ENCODE measurements around the gene ALDH16A1. TPM values are rescaled to one million over a fixed set of nuclear protein-coding genes. Genes with fewer than 3 reads are reported as not detected.

The ALDH16A1 gene
- polyA plus RNA-seq, 1 donor from 2014 or later, result 67.5 TPM

DNA sequence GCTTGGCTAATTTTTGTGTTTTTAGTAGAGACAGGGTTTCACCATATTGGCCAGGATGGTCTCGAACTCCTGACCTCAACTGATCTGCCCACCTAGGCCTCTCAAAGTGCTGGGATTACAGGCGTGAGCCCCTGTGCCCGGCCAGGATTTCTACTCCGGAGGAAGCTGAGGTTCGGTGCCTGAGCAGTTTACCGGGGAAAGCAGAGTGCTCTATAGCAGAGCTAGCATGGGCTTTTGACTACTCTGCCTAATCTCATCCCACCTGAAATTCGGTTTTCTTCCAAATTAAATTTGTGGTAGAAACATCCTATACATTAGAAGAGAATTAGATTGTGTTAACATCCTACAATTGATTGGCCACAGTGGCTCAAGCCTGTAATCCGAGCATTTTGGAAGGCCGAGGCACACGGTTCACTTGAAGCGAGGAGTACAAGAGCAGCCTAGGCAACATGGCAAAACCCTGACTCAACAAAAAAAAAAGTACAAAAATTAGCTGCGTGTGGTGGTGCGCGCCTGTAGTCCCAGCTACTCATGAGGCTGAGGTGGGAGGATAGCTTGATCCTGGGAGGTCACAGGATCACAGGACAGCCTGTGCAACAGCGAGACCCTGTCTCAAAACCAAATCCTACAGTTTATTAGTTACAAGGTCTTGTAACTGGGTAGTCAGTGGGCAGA lies 36.0 kb downstream of the ALDH16A1 start:
- H3K4me1 Mint-ChIP-seq, result peaks cover 21 to 26% (median 24%) of the 10 kb centered on the region in 3 donors
- peaks cover 8% of the 10 kb centered on the region for H3K36me3 Mint-ChIP-seq
- peaks cover 0 to 2% (median 0%) of the 10 kb centered on the region in 3 donors for H3K9me3 Mint-ChIP-seq
- peak overlapping the region; percentile 82 to 99 (median 97) for H3K4me3 Mint-ChIP-seq
- H3K27me3 Mint-ChIP-seq, result no peaks in the 10 kb centered on the region
- H3K27ac Mint-ChIP-seq, result peak overlapping the region; percentile 92 to 98 (median 97)

GRCh38 chr19:49489601-49490167 lies 36.7 kb downstream of the ALDH16A1 start:
- H3K27ac Mint-ChIP-seq, result peak overlapping the region; percentile 92 to 98 (median 97)
- peaks cover 0 to 2% (median 0%) of the 10 kb centered on the region in 3 donors for H3K9me3 Mint-ChIP-seq
- H3K4me1 Mint-ChIP-seq, result peaks cover 21 to 26% (median 24%) of the 10 kb centered on the region in 3 donors
- peaks cover 8% of the 10 kb centered on the region for H3K36me3 Mint-ChIP-seq
- H3K4me3 Mint-ChIP-seq, result peak overlapping the region; percentile 82 to 99 (median 97)
- no peaks in the 10 kb centered on the region for H3K27me3 Mint-ChIP-seq

DNA sequence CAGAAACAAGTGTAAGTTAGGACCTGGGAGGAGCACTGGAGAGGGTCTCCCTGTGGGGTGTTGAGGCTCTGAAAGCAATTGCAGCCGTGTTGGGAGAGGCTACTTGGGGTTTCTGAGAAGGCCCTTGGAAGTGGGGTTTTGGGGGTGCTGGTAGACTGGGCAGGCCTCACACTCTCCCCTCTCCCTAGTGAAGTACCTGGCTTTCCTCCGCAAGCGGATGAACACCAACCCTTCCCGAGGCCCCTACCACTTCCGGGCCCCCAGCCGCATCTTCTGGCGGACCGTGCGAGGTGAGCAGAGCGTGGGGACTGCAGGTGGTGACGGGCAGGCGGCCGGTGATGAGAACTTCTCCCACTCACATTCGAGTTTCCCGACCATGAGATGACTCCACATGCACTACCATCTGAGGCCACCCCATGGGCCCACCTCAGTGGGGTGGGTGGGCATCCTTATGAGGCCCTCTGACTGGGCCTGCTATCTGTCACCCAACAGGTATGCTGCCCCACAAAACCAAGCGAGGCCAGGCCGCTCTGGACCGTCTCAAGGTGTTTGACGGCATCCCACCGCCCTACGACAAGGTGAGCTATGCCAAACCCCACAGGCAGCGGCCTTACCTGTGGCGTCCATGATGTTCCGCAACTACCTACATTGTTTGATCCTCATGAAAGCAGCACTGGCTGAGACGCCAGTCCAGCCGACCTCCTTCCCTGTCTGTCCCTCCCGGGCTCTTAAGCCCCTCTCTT lies 37.4 kb downstream of the ALDH16A1 start:
- H3K27ac Mint-ChIP-seq, result peak overlapping the region; percentile 92 to 98 (median 97)
- H3K4me3 Mint-ChIP-seq, result peak overlapping the region; percentile 82 to 99 (median 97)
- H3K9me3 Mint-ChIP-seq, result peaks cover 0 to 2% (median 0%) of the 10 kb centered on the region in 3 donors
- H3K4me1 Mint-ChIP-seq, result peaks cover 24 to 26% (median 26%) of the 10 kb centered on the region in 3 donors
- H3K27me3 Mint-ChIP-seq, result no peaks in the 10 kb centered on the region
- H3K36me3 Mint-ChIP-seq, result peaks cover 8% of the 10 kb centered on the region

- Mint-ChIP-seq H3K4me3 (peak overlapping the region in 3 of 4 donors; percentile 21 to 82 (median 79)), H3K36me3 (peaks cover 8% of the 10 kb centered on the region), H3K9me3 (peaks cover 0 to 2% (median 0%) of the 10 kb centered on the region in 3 donors), H3K27ac (peak overlapping the region; percentile 92 to 98 (median 97)), H3K27me3 (no peaks in the 10 kb centered on the region), H3K4me1 (peaks cover 24 to 28% (median 26%) of the 10 kb centered on the region in 3 donors)
Measured at GRCh38 chr19:49491030-49491803, 38.2 kb downstream of the ALDH16A1 start.

DNA sequence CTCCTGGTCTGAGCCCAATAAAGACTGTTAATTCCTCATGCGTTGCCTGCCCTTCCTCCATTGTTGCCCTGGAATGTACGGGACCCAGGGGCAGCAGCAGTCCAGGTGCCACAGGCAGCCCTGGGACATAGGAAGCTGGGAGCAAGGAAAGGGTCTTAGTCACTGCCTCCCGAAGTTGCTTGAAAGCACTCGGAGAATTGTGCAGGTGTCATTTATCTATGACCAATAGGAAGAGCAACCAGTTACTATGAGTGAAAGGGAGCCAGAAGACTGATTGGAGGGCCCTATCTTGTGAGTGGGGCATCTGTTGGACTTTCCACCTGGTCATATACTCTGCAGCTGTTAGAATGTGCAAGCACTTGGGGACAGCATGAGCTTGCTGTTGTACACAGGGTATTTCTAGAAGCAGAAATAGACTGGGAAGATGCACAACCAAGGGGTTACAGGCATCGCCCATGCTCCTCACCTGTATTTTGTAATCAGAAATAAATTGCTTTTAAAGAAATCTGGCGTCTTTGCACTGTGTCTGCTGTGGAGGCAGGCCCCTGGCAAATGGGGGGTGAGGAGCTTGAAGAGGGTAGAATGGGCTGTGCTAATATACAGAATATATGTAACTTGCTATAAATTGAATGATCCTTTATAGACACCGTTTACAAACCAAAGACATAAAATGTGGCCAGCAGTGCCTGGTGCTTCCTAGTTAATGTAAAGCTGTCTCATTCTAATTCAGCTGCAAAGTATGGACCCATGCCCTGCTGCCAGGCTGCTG lies 39.0 kb downstream of the ALDH16A1 start:
- Mint-ChIP-seq H3K36me3 (peaks cover 8% of the 10 kb centered on the region), H3K27me3 (no peaks in the 10 kb centered on the region), H3K27ac (peak overlapping the region; percentile 92 to 97 (median 93)), H3K4me1 (peaks cover 26 to 31% (median 26%) of the 10 kb centered on the region in 3 donors), H3K9me3 (peaks cover 0 to 2% (median 0%) of the 10 kb centered on the region in 3 donors), H3K4me3 (peak overlapping the region in 2 of 4 donors; percentile 74)

DNA sequence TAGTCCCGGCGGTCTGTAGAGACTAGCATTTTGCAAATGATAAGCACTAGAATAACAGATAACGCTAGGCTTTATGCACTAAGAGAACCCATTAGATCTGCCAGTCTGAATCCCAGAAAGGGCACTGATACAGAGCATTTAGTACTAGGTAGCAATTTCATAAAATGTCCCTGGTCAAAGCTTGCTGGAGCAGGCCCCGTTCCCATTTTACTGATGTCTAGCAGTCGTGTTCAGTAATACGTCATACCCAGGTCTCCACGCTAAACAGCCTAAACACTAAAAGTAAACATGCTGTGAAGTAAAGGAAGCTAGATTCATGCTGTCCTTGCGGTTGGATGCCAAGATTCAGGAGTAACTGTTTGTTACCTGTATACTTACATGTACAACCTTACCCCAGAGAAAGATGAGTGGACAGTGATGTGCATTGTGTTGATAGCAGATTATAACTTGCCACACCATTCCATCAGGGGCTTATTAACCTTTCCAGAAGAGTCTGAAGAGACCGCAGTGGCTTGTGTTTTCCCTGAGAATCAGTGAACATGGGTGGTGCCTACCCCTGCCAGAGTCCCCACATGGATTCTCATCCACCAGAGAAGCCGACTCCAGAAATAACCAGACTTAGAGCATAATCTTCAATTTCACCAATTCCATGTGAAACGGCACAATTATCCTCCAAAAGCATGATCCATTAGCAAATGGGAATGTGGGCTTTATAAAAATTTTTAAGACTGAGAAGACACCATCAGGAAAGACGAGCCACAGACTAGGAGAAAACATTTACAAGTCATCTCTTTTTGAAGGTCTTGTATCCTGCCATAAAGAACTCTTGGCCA lies 39.8 kb downstream of the ALDH16A1 start:
- H3K4me1 Mint-ChIP-seq, result peaks cover 28 to 34% (median 31%) of the 10 kb centered on the region in 3 donors
- no peaks in the 10 kb centered on the region for H3K9me3 Mint-ChIP-seq
- H3K27ac Mint-ChIP-seq, result peak overlapping the region; percentile 92 to 97 (median 93)
- H3K27me3 Mint-ChIP-seq, result peaks cover 2% of the 10 kb centered on the region
- peaks cover 11% of the 10 kb centered on the region for H3K36me3 Mint-ChIP-seq
- H3K4me3 Mint-ChIP-seq, result peak overlapping the region in 3 of 4 donors; percentile 56 to 83 (median 74)

DNA sequence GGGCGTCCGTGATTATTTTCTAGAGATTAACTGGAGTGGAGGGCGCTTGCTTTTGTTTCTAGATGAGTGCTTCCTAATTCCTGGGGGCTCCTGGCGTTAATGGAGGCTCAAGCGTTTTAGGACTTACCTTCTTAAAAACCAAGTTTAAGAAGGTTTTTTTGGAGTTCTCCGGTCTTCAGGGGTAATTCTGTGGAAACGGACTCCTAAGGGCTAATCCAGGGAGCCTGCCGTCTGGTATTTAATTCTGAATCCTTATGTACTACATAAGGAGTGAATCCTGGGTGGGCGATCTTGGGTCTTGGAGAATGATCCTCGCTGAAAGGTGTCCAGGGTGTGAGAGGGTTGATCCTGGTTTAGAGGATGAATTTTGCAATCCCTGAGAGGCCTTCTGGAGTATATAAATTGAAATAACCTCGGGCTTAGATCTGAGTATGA lies 43.6 kb downstream of the ALDH16A1 start:
- peaks cover 16 to 33% (median 28%) of the 10 kb centered on the region in 3 donors for H3K4me1 Mint-ChIP-seq
- H3K36me3 Mint-ChIP-seq, result peaks cover 19% of the 10 kb centered on the region
- H3K4me3 Mint-ChIP-seq, result peak overlapping the region; percentile 86 to 99 (median 99)
- H3K27me3 Mint-ChIP-seq, result peaks cover 2% of the 10 kb centered on the region
- H3K9me3 Mint-ChIP-seq, result no peaks in the 10 kb centered on the region
- peak overlapping the region; percentile 92 to 98 (median 98) for H3K27ac Mint-ChIP-seq

DNA sequence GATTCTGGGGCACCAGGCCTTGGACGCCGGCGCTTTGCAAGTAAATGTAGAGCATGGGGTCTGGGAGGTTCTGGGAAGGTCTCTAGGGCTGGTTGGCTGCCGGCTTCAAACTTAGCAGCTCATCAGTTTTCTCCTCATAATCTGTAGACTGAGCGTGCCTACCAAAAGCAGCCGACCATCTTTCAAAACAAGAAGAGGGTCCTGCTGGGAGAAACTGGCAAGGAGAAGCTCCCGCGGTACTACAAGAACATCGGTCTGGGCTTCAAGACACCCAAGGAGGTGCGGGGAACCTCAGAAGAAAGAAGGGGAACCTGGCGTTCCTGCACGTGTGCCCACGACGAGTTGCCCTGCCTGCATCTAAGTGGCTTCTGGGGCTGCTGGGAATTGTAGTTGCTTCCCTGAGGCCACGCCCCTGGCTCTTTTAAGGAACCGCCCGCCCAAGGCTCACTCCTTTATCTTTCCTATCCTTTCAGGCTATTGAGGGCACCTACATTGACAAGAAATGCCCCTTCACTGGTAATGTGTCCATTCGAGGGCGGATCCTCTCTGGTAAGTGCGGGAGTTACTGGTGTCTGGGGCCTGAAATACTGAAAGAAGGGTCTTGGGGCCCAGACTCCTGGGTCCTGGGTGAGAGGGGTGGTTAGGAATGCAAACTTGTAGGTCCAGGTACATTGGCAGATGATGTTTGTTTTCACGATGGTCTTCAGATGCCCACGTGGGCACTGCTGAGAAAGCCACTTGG lies 44.2 kb downstream of the ALDH16A1 start:
- H3K27me3 Mint-ChIP-seq, result peaks cover 2% of the 10 kb centered on the region
- H3K27ac Mint-ChIP-seq, result peak overlapping the region; percentile 92 to 98 (median 98)
- peaks cover 18 to 34% (median 31%) of the 10 kb centered on the region in 3 donors for H3K4me1 Mint-ChIP-seq
- peak overlapping the region; percentile 86 to 99 (median 99) for H3K4me3 Mint-ChIP-seq
- H3K9me3 Mint-ChIP-seq, result no peaks in the 10 kb centered on the region
- peaks cover 18% of the 10 kb centered on the region for H3K36me3 Mint-ChIP-seq

DNA sequence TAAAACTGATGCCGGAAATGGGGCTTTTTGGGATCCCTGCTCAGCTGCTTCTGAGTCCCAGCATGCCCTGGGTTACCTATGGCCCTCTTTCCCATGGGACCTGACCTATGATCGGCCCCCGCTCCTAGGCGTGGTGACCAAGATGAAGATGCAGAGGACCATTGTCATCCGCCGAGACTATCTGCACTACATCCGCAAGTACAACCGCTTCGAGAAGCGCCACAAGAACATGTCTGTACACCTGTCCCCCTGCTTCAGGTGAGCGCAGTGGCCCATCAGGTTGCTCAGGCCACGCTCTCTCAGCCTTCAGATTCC lies 44.7 kb downstream of the ALDH16A1 start:
- peaks cover 2% of the 10 kb centered on the region for H3K27me3 Mint-ChIP-seq
- peak overlapping the region; percentile 92 to 99 (median 98) for H3K27ac Mint-ChIP-seq
- H3K4me3 Mint-ChIP-seq, result peak overlapping the region; percentile 86 to 99 (median 99)
- peaks cover 15% of the 10 kb centered on the region for H3K36me3 Mint-ChIP-seq
- H3K9me3 Mint-ChIP-seq, result no peaks in the 10 kb centered on the region
- peaks cover 18 to 37% (median 33%) of the 10 kb centered on the region in 3 donors for H3K4me1 Mint-ChIP-seq

DNA sequence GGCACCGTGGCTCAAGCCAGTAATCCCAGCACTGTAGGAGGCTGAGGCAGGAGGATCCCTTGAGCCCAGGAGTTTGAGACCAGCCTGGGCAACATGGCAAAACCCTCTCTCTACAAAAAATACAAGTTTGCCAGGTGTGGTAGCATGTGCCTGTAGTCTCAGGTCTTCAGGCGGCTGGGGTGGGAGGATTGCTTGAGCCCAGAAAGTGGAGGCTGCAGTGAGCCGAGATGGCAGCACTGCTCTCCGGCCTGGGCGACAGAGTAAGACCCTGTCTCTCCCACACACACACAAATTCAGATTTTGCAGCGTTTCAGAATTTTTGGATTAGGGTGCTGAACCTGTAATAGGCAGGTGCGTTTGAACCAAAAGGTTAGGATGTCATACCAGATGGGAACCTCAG lies 45.5 kb downstream of the ALDH16A1 start:
- Mint-ChIP-seq H3K4me3 (peak overlapping the region; percentile 86 to 99 (median 99)), H3K27ac (peak overlapping the region; percentile 92 to 99 (median 98)), H3K27me3 (peaks cover 2% of the 10 kb centered on the region), H3K36me3 (peaks cover 11% of the 10 kb centered on the region), H3K4me1 (peaks cover 20 to 36% (median 34%) of the 10 kb centered on the region in 3 donors), H3K9me3 (no peaks in the 10 kb centered on the region)

GRCh38 chr19:49499030-49499670 lies 46.1 kb downstream of the ALDH16A1 start:
- no peaks in the 10 kb centered on the region for H3K9me3 Mint-ChIP-seq

More at GRCh38 chr19:49499030-49499670, 46.1 kb downstream of the ALDH16A1 start:
- Mint-ChIP-seq H3K36me3 (peaks cover 11% of the 10 kb centered on the region), H3K27ac (peak overlapping the region; percentile 92 to 99 (median 98)), H3K4me3 (peak overlapping the region; percentile 86 to 99 (median 99)), H3K27me3 (peaks cover 2% of the 10 kb centered on the region), H3K4me1 (peaks cover 20 to 36% (median 32%) of the 10 kb centered on the region in 3 donors)
